ENCODE results near the gene ZBTB7C. TPM values are rescaled to one million over a fixed set of nuclear protein-coding genes. Genes with fewer than 3 reads are reported as not detected.

The ZBTB7C gene
- polyA plus RNA-seq, 1 of the 3 experiments (the other 2 are of a cell fraction): 0.05 TPM

- POLR2A ChIA-PET: no interaction called here
- Histone ChIP-seq H4K20me1 (ENCODE audit: insufficient read depth) (no peaks in the 10 kb centered on the region), H3K4me1 (ENCODE audit: control insufficient read depth in 1 of 2, insufficient read depth in 2 of 2, low read depth in 1 of 2, low read length in 1 of 2) (peaks cover 0 to 6% of the 10 kb centered on the region in 2 experiments; a peak in 1 of 4 replicates), H3K27ac (ENCODE audit: low read depth in 2 of 2, low read length in 1 of 2) (no peak overlapping the region), H3K9ac (no peak overlapping the region), H3F3A (replicated peaks; ENCODE audit: insufficient read depth) (no peaks in the 10 kb centered on the region), H3K9me3 (no peaks in the 10 kb centered on the region), H3K79me2 (ENCODE audit: insufficient read depth) (no peaks in the 10 kb centered on the region), H3K36me3 (replicated peaks in 1 of 2; ENCODE audit: control insufficient read depth in 1 of 2, insufficient read depth in 2 of 2, low read length in 1 of 2) (no peaks in the 10 kb centered on the region), H3K9me2 (no peaks in the 10 kb centered on the region), H3K4me2 (no peak overlapping the region), H2AFZ (ENCODE audit: low read depth) (no peak overlapping the region), H3K27me3 (ENCODE audit: insufficient read depth) (no peaks in the 10 kb centered on the region; the same call in 1 of the 2 replicates), H3K4me3 (ENCODE audit: low read depth in 2 of 2, low read length in 1 of 2) (no peak overlapping the region)
- 48% methylated on average over 7 of the region's 9 CpGs for WGBS (ENCODE audit: low lambda C conversion rate)
- CTCF ChIA-PET: interaction anchor here (0.8 to 1.0 kb wide), 2 partner anchors 10 to 28 kb away, joined by 3 to 5 read pairs; no protein-coding TSS in a partner anchor
- TF ChIP-seq REST (IDR thresholded peaks at IDR 0.05; ENCODE audit: low read depth, low read length): no peak
- no peak for TF ChIP-seq FOXM1 (IDR thresholded peaks at IDR 0.05; ENCODE audit: low read depth)
- no peak for TF ChIP-seq FOXJ3 (CRISPR knock-in tag; IDR thresholded peaks at IDR 0.05)
- no peak for TF ChIP-seq TCF12 (IDR thresholded peaks at IDR 0.05)
- DNase-seq: no peak
Observed at GRCh38 chr18:48202006-48202348, 207.2 kb downstream of the ZBTB7C start.

- POLR2A ChIA-PET: no interaction called here
- Histone ChIP-seq H2AFZ (ENCODE audit: low read depth) (no peak overlapping the region), H3K79me2 (ENCODE audit: insufficient read depth) (no peaks in the 10 kb centered on the region), H3K36me3 (replicated peaks in 1 of 2; ENCODE audit: control insufficient read depth in 1 of 2, insufficient read depth in 2 of 2, low read length in 1 of 2) (no peaks in the 10 kb centered on the region), H3K4me3 (ENCODE audit: low read depth in 2 of 2, low read length in 1 of 2) (no peak overlapping the region), H4K20me1 (ENCODE audit: insufficient read depth) (no peaks in the 10 kb centered on the region), H3F3A (replicated peaks; ENCODE audit: insufficient read depth) (no peaks in the 10 kb centered on the region), H3K27me3 (ENCODE audit: insufficient read depth) (no peaks in the 10 kb centered on the region; the same call in 1 of the 2 replicates), H3K9ac (no peak overlapping the region), H3K4me2 (no peak overlapping the region), H3K4me1 (ENCODE audit: control insufficient read depth in 1 of 2, insufficient read depth in 2 of 2, low read depth in 1 of 2, low read length in 1 of 2) (peaks cover 0 to 6% of the 10 kb centered on the region in 2 experiments; a peak in 1 of 4 replicates), H3K9me2 (no peaks in the 10 kb centered on the region), H3K9me3 (no peaks in the 10 kb centered on the region), H3K27ac (ENCODE audit: low read depth in 2 of 2, low read length in 1 of 2) (no peak overlapping the region)
- WGBS (ENCODE audit: low lambda C conversion rate): 53% methylated on average over 10 of the region's 10 CpGs
- TF ChIP-seq TEAD4 (IDR thresholded peaks at IDR 0.05; ENCODE audit: borderline replicate concordance, insufficient read depth): no peak
- no peak for TF ChIP-seq REST (IDR thresholded peaks at IDR 0.05; ENCODE audit: low read depth, low read length)
- CTCF ChIA-PET: interaction anchor here (0.8 to 1.0 kb wide), 2 partner anchors 10 to 29 kb away, joined by 3 to 5 read pairs; no protein-coding TSS in a partner anchor
- no peak for DNase-seq
Observed at GRCh38 chr18:48201337-48202005, 207.7 kb downstream of the ZBTB7C start.

All from SK-N-SH (cell line).